HFFc6 (cell line): ENCODE measurements around the gene MRPS15. TPM values are rescaled to one million over a fixed set of nuclear protein-coding genes. Genes with fewer than 3 reads are reported as not detected.

Source experiments
- DNase-seq: peaks from one replicate; pipeline ENCODE4 v3.0.0-alpha.2; 2018
- H3K27ac Mint-ChIP-seq: 2 replicates; pipeline ENCODE4 v1.8.0; 2020; ENCODE audit warnings: mild to moderate bottlenecking, mixed read lengths
- H3K27me3 Mint-ChIP-seq: 2 replicates; pipeline ENCODE4 v1.8.0; 2021; ENCODE audit warnings: mild to moderate bottlenecking, moderate library complexity, mixed read lengths; ENCODE audit not compliant: insufficient read depth
- H3K36me3 Mint-ChIP-seq: 2 replicates; pipeline ENCODE4 v1.8.0; 2021; ENCODE audit warnings: low read depth, mixed read lengths
- H3K4me1 Mint-ChIP-seq: 2 replicates; pipeline ENCODE4 v1.8.0; 2020; ENCODE audit warnings: low read depth, mixed read lengths
- H3K4me3 Mint-ChIP-seq: 2 replicates; pipeline ENCODE4 v1.8.0; 2020; ENCODE audit warnings: mild to moderate bottlenecking, moderate library complexity, mixed read lengths
- H3K9me3 Mint-ChIP-seq: 2 replicates; pipeline ENCODE4 v1.8.0; 2020; ENCODE audit warnings: mild to moderate bottlenecking, mixed read lengths
- total RNA-seq, 6 experiments: library from RNA; stranded (reverse); fragmentation: NEBNext Ultra II Directional; extraction: Animal tissue kit (Norgen Biotek cat#: 25700); gene quantifications; 2 replicates in 1 of 6; 3 replicates in 5 of 6; pipeline ENCODE4 v1.2.3, GENCODE V29; 2021
- TF ChIP-seq, protein P1 (sequence below): fragments of 200-600 bp; sonication (generic); IDR thresholded peaks from 2 replicates; pipeline ENCODE4 v1.5.0; 2021; ENCODE audit warnings: antibody characterized with exemption, mild to moderate bottlenecking

MRPS15 gene
- total RNA-seq, 6 experiments from 2014 or later, result 74.1 to 96.1 (median 88.4) TPM

DNA sequence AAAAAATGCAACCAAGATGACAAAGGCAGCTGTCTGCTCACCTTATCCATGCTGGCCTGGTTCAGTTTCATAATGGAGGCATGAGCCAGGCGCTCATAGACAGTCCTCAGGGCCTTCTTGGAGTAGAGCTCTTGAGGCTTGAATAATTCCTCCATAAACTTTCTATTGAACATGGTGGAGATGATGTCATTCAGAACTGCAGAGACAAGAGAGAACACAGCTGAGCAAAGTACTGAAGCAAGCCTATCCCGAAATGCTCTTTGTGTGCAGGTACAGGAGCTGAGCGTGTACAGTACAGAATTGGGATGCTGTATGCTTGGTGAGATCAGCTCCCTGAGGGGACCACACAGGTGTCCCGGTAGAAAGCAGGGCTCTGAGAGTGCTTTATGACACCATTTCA, 25.5 kb downstream of the MRPS15 start:
- Mint-ChIP-seq H3K9me3 (no peaks in the 10 kb centered on the region), H3K36me3 (no peaks in the 10 kb centered on the region), H3K27ac (no peak overlapping the region), H3K4me1 (peaks cover 9% of the 10 kb centered on the region), H3K4me3 (no peak overlapping the region), H3K27me3 (peaks cover 2% of the 10 kb centered on the region; the same call in 1 of the 2 replicates)
- DNase-seq, result no peak
- TF ChIP-seq, protein P1, sequence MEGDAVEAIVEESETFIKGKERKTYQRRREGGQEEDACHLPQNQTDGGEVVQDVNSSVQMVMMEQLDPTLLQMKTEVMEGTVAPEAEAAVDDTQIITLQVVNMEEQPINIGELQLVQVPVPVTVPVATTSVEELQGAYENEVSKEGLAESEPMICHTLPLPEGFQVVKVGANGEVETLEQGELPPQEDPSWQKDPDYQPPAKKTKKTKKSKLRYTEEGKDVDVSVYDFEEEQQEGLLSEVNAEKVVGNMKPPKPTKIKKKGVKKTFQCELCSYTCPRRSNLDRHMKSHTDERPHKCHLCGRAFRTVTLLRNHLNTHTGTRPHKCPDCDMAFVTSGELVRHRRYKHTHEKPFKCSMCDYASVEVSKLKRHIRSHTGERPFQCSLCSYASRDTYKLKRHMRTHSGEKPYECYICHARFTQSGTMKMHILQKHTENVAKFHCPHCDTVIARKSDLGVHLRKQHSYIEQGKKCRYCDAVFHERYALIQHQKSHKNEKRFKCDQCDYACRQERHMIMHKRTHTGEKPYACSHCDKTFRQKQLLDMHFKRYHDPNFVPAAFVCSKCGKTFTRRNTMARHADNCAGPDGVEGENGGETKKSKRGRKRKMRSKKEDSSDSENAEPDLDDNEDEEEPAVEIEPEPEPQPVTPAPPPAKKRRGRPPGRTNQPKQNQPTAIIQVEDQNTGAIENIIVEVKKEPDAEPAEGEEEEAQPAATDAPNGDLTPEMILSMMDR, result no peak

DNA sequence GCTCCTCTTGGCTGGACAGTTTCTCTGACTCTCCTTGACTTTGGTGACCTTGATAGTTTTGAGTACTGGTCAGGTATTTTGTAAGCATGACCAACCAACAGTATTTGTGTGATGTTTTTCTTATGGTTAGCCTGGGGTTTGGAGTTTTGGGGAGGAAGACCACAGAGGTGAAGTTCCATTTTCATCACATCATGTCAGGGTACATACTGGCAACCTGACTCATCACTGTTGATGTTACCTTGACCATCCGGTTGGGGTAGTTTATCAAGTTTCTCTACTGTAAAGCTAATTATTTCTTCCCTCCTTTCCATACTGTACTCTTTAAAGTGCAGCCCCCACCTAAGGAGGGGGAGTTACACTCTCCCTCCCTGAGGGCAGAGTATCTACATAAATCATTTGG, 27.4 kb downstream of the MRPS15 start:
- 0 out of 2 replicates have a peak, but pooled peaks cover 2% of the 10 kb centered on the region for H3K27me3 Mint-ChIP-seq
- DNase-seq, result peak; percentile 6
- H3K4me1 Mint-ChIP-seq, result peaks cover 9% of the 10 kb centered on the region
- H3K4me3 Mint-ChIP-seq, result no peak overlapping the region
- no peak overlapping the region for H3K27ac Mint-ChIP-seq
- TF ChIP-seq, protein P1, result no peak
- 0 out of 2 replicates have a peak, but pooled peaks cover under 1% of the 10 kb centered on the region for H3K36me3 Mint-ChIP-seq
- no peaks in the 10 kb centered on the region for H3K9me3 Mint-ChIP-seq

DNA sequence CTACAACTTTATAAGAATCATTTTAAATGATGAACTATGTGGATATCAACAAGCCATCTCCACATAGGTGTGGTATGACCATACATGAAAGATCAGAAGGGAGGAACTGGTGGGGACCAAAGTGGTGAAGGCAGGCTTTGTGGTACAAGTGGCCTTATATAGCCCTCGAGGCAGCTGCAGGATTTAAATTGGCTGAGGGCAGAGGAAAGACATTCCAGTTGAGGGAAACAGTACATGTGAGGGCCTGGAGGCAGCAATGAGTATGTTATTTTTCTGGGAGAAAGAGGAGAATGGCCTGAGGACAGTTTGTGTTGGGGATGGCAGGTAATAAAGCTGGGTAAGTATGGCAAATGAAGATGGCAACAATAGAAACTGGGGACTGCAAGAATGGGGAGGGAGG, 31.1 kb downstream of the MRPS15 start:
- Mint-ChIP-seq H3K27me3 (no peaks in the 10 kb centered on the region; the same call in 1 of the 2 replicates), H3K4me1 (peaks cover 9% of the 10 kb centered on the region), H3K27ac (no peak overlapping the region), H3K9me3 (no peaks in the 10 kb centered on the region), H3K36me3 (peaks cover 11% of the 10 kb centered on the region; the same call in 1 of the 2 replicates), H3K4me3 (no peak overlapping the region)
- TF ChIP-seq, protein P1, result no peak
- DNase-seq, result no peak

DNA sequence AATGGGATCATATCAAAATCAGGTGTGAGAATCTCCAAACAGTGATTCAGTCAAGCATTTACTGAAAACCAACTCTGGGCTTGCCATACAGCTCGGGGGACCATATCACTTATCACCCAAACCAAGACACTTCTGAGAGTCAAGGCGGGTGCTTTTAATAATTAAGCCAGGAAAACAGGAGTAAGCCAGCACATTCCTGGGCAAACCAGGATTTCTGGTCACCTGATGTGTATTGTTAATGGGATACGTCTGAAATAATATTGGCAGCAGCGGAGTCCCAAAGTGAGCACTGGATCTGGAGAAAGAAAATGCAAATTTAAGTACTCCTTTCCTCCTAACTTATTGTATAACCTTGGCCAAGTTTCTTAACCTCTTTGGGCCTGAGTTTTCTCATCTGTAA, 31.6 kb downstream of the MRPS15 start:
- no peak for DNase-seq
- Mint-ChIP-seq H3K4me1 (peaks cover 9% of the 10 kb centered on the region), H3K27me3 (no peaks in the 10 kb centered on the region; the same call in 1 of the 2 replicates), H3K27ac (no peak overlapping the region), H3K9me3 (no peaks in the 10 kb centered on the region), H3K36me3 (peaks cover 11% of the 10 kb centered on the region; the same call in 1 of the 2 replicates), H3K4me3 (no peak overlapping the region)
- TF ChIP-seq, protein P1, result no peak

DNA sequence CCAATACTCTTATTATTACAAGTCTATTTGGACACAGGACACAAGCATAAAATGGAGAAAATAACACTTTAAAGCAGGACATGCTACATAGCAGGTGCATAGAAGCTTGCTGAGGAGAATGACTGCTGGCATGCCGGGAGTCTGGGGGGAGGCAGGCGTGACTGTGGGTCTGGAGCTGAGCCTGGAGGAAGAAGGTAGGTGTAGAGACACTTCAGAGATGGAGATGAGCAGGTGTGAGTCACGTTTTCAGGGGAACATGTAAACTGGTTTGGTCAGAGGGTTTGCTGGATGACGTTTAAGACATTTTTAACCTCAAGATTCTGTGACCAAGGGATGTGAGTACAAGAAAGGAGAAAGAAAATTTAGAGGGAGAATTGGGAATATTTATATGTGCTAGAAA, 38.4 kb downstream of the MRPS15 start:
- Mint-ChIP-seq H3K36me3 (peaks cover under 1% of the 10 kb centered on the region; the same call in 1 of the 2 replicates), H3K4me3 (no peak overlapping the region), H3K4me1 (peaks cover 13% of the 10 kb centered on the region), H3K27ac (no peak overlapping the region), H3K9me3 (no peaks in the 10 kb centered on the region), H3K27me3 (peaks cover 2% of the 10 kb centered on the region; the same call in 1 of the 2 replicates)
- TF ChIP-seq, protein P1, result no peak
- DNase-seq, result no peak
